Measurements from ENCODE around the gene MTX2. TPM values are rescaled to one million over a fixed set of nuclear protein-coding genes. Genes with fewer than 3 reads are reported as not detected.

Gene MTX2
- polyA plus RNA-seq, 1 donor, result 38.7 TPM

- DNase-seq, result no peak
- no peaks in the 10 kb centered on the region for H3K4me1 ChIP-seq (ENCODE audit: control insufficient read depth, insufficient read depth, low read length)
- WGBS (ENCODE audit: insufficient coverage, low lambda C conversion rate), result no CpG with 5 or more reads among the region's 1 CpG
These were observed 48.4 kb downstream of the MTX2 start for GRCh38 chr2:176317623-176318065.

DNA sequence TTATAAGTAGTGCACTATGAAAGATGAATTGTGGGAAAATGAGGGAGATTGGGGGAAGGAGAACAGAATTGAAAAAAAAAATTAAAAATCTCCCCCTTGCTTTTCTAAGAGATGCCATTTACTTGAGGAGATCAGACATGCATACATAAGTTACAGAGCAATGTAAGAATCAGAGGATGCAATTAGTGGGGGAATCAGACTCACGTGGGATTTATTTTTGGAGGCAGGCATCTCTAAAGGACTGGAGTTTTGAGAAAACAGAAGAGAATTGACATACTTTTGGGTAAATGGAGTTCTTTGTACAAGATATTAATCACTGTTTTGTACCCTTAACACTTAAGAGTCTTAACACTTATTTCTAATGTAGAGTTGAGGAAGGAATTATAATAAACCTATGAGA lies 52.7 kb downstream of the MTX2 start:
- H3K27ac ChIP-seq (ENCODE audit: low read length), result no peak overlapping the region
- no peaks in the 10 kb centered on the region for H3K9me3 ChIP-seq (ENCODE audit: control insufficient read depth, low read depth, low read length)
- H3K36me3 ChIP-seq (ENCODE audit: control insufficient read depth, insufficient read depth, low read length), result no peaks in the 10 kb centered on the region
- no peaks in the 10 kb centered on the region for H3K27me3 ChIP-seq (ENCODE audit: control insufficient read depth, insufficient read depth, low read length)
- no peak for DNase-seq
- H3K4me3 ChIP-seq (ENCODE audit: low read length), result no peak overlapping the region
- peaks cover 6% of the 10 kb centered on the region for H3K4me1 ChIP-seq (ENCODE audit: control insufficient read depth, insufficient read depth, low read length)
- WGBS (ENCODE audit: insufficient coverage, low lambda C conversion rate), result 83% methylated on average over 1 of the region's 1 CpG

More at GRCh38 chr2:176317623-176318065, 48.4 kb downstream of the MTX2 start:
- H3K9me3 ChIP-seq (ENCODE audit: control insufficient read depth, low read depth, low read length), result no peaks in the 10 kb centered on the region
- no peaks in the 10 kb centered on the region for H3K27me3 ChIP-seq (ENCODE audit: control insufficient read depth, insufficient read depth, low read length)
- H3K4me3 ChIP-seq (ENCODE audit: low read length), result no peak overlapping the region
- H3K27ac ChIP-seq (ENCODE audit: low read length), result no peak overlapping the region
- peaks cover 3% of the 10 kb centered on the region for H3K36me3 ChIP-seq (ENCODE audit: control insufficient read depth, insufficient read depth, low read length)

GRCh38 chr2:176324862-176325261 lies 55.6 kb downstream of the MTX2 start:
- H3K4me3 ChIP-seq (ENCODE audit: low read length), result no peak overlapping the region
- H3K27me3 ChIP-seq (ENCODE audit: control insufficient read depth, insufficient read depth, low read length), result no peaks in the 10 kb centered on the region
- peaks cover 4% of the 10 kb centered on the region for H3K36me3 ChIP-seq (ENCODE audit: control insufficient read depth, insufficient read depth, low read length)
- peaks cover 6% of the 10 kb centered on the region for H3K4me1 ChIP-seq (ENCODE audit: control insufficient read depth, insufficient read depth, low read length)
- H3K9me3 ChIP-seq (ENCODE audit: control insufficient read depth, low read depth, low read length), result no peaks in the 10 kb centered on the region
- WGBS (ENCODE audit: insufficient coverage, low lambda C conversion rate), result 38% methylated on average over 3 of the region's 3 CpGs
- H3K27ac ChIP-seq (ENCODE audit: low read length), result no peak overlapping the region
- peak; percentile 23 to 63 for DNase-seq

DNA sequence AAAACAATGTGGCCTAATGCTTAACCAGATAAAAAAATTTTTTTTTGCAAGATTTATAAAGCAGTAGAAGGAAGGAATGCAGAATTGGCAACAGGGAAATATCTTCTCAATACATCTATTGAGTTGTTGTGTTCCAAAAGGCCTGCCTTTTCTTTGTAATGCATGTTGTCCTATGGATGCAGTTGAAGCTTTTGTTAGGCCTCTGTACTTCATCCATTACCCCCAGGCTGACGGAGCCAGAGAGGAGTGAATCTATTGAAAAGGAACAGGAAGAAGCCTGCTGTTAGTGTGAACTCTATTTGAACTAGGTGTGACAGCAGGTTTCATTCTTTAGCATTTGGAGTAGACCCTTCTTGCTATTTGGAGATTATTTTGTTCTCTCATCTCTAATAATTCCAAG lies 56.5 kb downstream of the MTX2 start:
- no peak for DNase-seq
- peaks cover 6% of the 10 kb centered on the region for H3K4me1 ChIP-seq (ENCODE audit: control insufficient read depth, insufficient read depth, low read length)
- no CpG with 5 or more reads among the region's 1 CpG for WGBS (ENCODE audit: insufficient coverage, low lambda C conversion rate)

GRCh38 chr2:176328149-176328548 lies 58.9 kb downstream of the MTX2 start:
- Histone ChIP-seq H3K27me3 (ENCODE audit: control insufficient read depth, insufficient read depth, low read length) (no peaks in the 10 kb centered on the region), H3K27ac (ENCODE audit: low read length) (no peak overlapping the region), H3K4me3 (ENCODE audit: low read length) (no peak overlapping the region), H3K36me3 (ENCODE audit: control insufficient read depth, insufficient read depth, low read length) (peaks cover 8% of the 10 kb centered on the region), H3K4me1 (ENCODE audit: control insufficient read depth, insufficient read depth, low read length) (peaks cover 6% of the 10 kb centered on the region), H3K9me3 (ENCODE audit: control insufficient read depth, low read depth, low read length) (no peaks in the 10 kb centered on the region)
- 93% methylated on average over 2 of the region's 3 CpGs for WGBS (ENCODE audit: insufficient coverage, low lambda C conversion rate)
- DNase-seq, result no peak

More for the DNA sequence above, 56.5 kb downstream of the MTX2 start:
- H3K4me3 ChIP-seq (ENCODE audit: low read length), result no peak overlapping the region
- no peaks in the 10 kb centered on the region for H3K9me3 ChIP-seq (ENCODE audit: control insufficient read depth, low read depth, low read length)
- H3K36me3 ChIP-seq (ENCODE audit: control insufficient read depth, insufficient read depth, low read length), result peaks cover 8% of the 10 kb centered on the region
- H3K27ac ChIP-seq (ENCODE audit: low read length), result no peak overlapping the region
- no peaks in the 10 kb centered on the region for H3K27me3 ChIP-seq (ENCODE audit: control insufficient read depth, insufficient read depth, low read length)

DNA sequence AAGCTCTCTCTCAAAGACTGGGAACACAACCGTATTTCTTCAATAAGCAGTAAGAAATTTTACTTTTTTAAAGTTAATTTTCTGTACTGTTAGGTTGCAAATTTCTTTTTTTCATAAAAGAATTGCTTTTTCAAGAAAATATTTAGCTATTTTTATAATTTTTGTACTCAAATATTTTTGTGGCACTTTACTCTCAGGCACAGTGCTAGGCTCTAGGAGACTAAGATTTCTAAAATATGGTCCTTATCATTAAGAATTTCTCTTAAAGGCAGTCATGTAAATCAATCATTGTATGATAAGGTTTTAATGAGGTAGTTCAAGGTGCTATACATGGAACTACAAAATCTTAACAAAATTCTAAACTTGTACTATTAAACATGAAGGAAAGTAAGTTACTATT lies 61.4 kb downstream of the MTX2 start:
- WGBS (ENCODE audit: insufficient coverage, low lambda C conversion rate), result 100% methylated on average over 1 of the region's 1 CpG
- peaks cover 9% of the 10 kb centered on the region for H3K36me3 ChIP-seq (ENCODE audit: control insufficient read depth, insufficient read depth, low read length)
- no peak overlapping the region for H3K4me3 ChIP-seq (ENCODE audit: low read length)
- H3K9me3 ChIP-seq (ENCODE audit: control insufficient read depth, low read depth, low read length), result no peaks in the 10 kb centered on the region
- DNase-seq, result no peak
- H3K27me3 ChIP-seq (ENCODE audit: control insufficient read depth, insufficient read depth, low read length), result no peaks in the 10 kb centered on the region
- no peaks in the 10 kb centered on the region for H3K4me1 ChIP-seq (ENCODE audit: control insufficient read depth, insufficient read depth, low read length)
- no peak overlapping the region for H3K27ac ChIP-seq (ENCODE audit: low read length)

DNA sequence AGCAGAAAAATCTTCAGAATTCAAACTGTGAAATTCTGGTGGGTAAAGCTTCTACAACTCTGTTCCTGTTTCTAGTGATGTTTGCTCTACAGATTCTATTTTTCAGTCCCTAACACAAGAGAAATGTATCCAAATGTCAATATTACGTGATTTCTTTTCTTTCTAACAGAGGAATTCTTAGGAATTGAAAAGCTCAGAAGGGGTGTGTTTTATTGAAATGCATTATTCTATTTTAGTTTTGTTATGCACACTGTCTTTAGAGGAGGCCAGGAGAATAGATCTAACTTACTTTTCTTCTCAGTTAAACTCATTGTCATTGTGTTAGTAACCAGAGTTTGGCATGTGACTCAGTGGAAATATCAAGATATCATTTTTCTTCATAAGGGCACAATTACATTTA lies 62.4 kb downstream of the MTX2 start:
- 100% methylated on average over 1 of the region's 1 CpG for WGBS (ENCODE audit: insufficient coverage, low lambda C conversion rate)
- no peaks in the 10 kb centered on the region for H3K9me3 ChIP-seq (ENCODE audit: control insufficient read depth, low read depth, low read length)
- no peak overlapping the region for H3K4me3 ChIP-seq (ENCODE audit: low read length)
- H3K4me1 ChIP-seq (ENCODE audit: control insufficient read depth, insufficient read depth, low read length), result no peaks in the 10 kb centered on the region
- H3K36me3 ChIP-seq (ENCODE audit: control insufficient read depth, insufficient read depth, low read length), result peaks cover 9% of the 10 kb centered on the region
- H3K27ac ChIP-seq (ENCODE audit: low read length), result no peak overlapping the region
- DNase-seq, result no peak
- H3K27me3 ChIP-seq (ENCODE audit: control insufficient read depth, insufficient read depth, low read length), result no peaks in the 10 kb centered on the region

- no peak for DNase-seq
- Histone ChIP-seq H3K4me1 (ENCODE audit: control insufficient read depth, insufficient read depth, low read length) (no peaks in the 10 kb centered on the region), H3K27me3 (ENCODE audit: control insufficient read depth, insufficient read depth, low read length) (no peaks in the 10 kb centered on the region), H3K36me3 (ENCODE audit: control insufficient read depth, insufficient read depth, low read length) (peaks cover 13% of the 10 kb centered on the region), H3K4me3 (ENCODE audit: low read length) (no peak overlapping the region), H3K27ac (ENCODE audit: low read length) (no peak overlapping the region), H3K9me3 (ENCODE audit: control insufficient read depth, low read depth, low read length) (no peaks in the 10 kb centered on the region)
- 100% methylated on average over 1 of the region's 1 CpG for WGBS (ENCODE audit: insufficient coverage, low lambda C conversion rate)
These were observed 65.5 kb downstream of the MTX2 start for GRCh38 chr2:176334729-176335128.

DNA sequence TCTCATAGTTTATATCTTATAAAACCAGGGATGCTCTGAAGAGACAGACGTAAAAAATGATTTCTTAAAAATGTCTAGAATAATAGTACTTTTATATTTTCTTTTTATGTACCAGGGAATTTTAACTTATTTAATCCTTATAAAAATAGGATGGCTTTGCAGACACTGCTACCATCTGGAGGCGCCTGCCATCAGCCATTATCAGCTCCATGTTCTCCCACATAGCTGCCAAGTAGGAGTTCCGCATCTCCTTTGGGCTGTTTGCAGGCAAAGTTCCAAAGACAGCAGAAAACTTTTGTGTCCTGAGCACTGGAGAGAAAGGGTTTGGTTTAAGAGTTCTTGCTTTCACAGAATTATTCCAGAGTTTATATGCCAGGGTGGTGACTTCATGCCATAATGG lies 69.2 kb downstream of the MTX2 start:
- no peaks in the 10 kb centered on the region for H3K4me1 ChIP-seq (ENCODE audit: control insufficient read depth, insufficient read depth, low read length)
- H3K27ac ChIP-seq (ENCODE audit: low read length), result no peak overlapping the region
- H3K4me3 ChIP-seq (ENCODE audit: low read length), result no peak overlapping the region
- H3K27me3 ChIP-seq (ENCODE audit: control insufficient read depth, insufficient read depth, low read length), result no peaks in the 10 kb centered on the region
- H3K9me3 ChIP-seq (ENCODE audit: control insufficient read depth, low read depth, low read length), result no peaks in the 10 kb centered on the region
- WGBS (ENCODE audit: insufficient coverage, low lambda C conversion rate), result no CpG with 5 or more reads among the region's 3 CpGs
- no peak for DNase-seq
- peaks cover 9% of the 10 kb centered on the region for H3K36me3 ChIP-seq (ENCODE audit: control insufficient read depth, insufficient read depth, low read length)

DNA sequence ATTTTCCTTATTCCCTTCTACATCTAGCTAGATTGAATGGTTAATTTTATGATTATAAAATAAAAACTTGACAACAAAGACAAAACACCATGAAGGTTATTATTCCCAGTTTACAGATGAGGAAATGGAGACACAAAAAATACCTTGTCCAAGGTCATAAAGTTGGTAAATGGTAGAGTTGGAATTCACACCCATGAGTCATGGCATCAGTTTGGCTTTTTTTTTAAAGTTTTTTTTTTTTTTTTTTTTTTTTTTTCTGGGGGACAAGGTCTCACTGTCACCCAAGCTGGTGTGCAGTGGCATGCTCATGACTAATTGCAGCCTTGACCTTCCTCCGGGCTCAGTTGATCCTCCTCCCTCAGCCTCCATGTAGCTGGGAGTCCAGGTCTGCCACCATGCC lies 70.0 kb downstream of the MTX2 start:
- H3K27me3 ChIP-seq (ENCODE audit: control insufficient read depth, insufficient read depth, low read length), result no peaks in the 10 kb centered on the region
- H3K9me3 ChIP-seq (ENCODE audit: control insufficient read depth, low read depth, low read length), result no peaks in the 10 kb centered on the region
- peaks cover 9% of the 10 kb centered on the region for H3K36me3 ChIP-seq (ENCODE audit: control insufficient read depth, insufficient read depth, low read length)
- H3K4me3 ChIP-seq (ENCODE audit: low read length), result no peak overlapping the region
- no peaks in the 10 kb centered on the region for H3K4me1 ChIP-seq (ENCODE audit: control insufficient read depth, insufficient read depth, low read length)
- H3K27ac ChIP-seq (ENCODE audit: low read length), result no peak overlapping the region
- DNase-seq, result no peak
- WGBS (ENCODE audit: insufficient coverage, low lambda C conversion rate), result no CpG with 5 or more reads among the region's 1 CpG

DNA sequence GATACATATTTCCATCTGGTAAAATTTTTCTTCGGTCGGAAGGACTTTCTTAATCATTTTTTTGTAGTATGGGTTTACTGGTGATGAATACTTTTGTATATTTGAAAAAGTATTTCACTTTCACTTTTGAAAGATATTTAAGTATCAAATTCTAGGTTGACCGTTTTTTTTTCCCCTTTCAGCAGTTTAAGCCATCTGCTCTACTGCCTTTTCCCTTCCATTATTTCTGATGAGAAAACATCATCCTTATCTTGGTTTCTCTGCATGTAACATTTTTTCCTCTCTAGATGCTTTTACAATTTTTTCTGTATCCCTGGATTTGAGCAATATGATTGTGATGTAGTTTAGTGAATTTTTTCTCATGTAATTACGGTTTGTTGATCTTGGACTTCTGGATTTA lies 87.0 kb downstream of the MTX2 start:
- H3K9me3 ChIP-seq (ENCODE audit: control insufficient read depth, low read depth, low read length), result no peaks in the 10 kb centered on the region
- 96% methylated on average over 4 of the region's 4 CpGs for WGBS (ENCODE audit: insufficient coverage, low lambda C conversion rate)
- H3K27me3 ChIP-seq (ENCODE audit: control insufficient read depth, insufficient read depth, low read length), result no peaks in the 10 kb centered on the region
- DNase-seq, result no peak
- no peaks in the 10 kb centered on the region for H3K4me1 ChIP-seq (ENCODE audit: control insufficient read depth, insufficient read depth, low read length)
- H3K4me3 ChIP-seq (ENCODE audit: low read length), result no peak overlapping the region
- no peak overlapping the region for H3K27ac ChIP-seq (ENCODE audit: low read length)
- H3K36me3 ChIP-seq (ENCODE audit: control insufficient read depth, insufficient read depth, low read length), result no peaks in the 10 kb centered on the region

Data from large intestine (tissue), 3 donors.